HFFc6 (cell line): ENCODE measurements around the gene ZBTB8OS. TPM values are rescaled to one million over a fixed set of nuclear protein-coding genes. Genes with fewer than 3 reads are reported as not detected.
"Not testable (repeated sequence)": the region's sequence is repeated elsewhere in the genome, so short reads cannot be mapped to it uniquely, and the experiment has no call there.

ENCODE experiments used
- DNase-seq: peaks from one replicate; pipeline ENCODE4 v3.0.0-alpha.2; 2018
- H3K27ac Mint-ChIP-seq: 2 replicates; pipeline ENCODE4 v1.8.0; 2020; ENCODE audit warnings: mild to moderate bottlenecking, mixed read lengths
- H3K27me3 Mint-ChIP-seq: 2 replicates; pipeline ENCODE4 v1.8.0; 2021; ENCODE audit warnings: mild to moderate bottlenecking, moderate library complexity, mixed read lengths; ENCODE audit not compliant: insufficient read depth
- H3K36me3 Mint-ChIP-seq: 2 replicates; pipeline ENCODE4 v1.8.0; 2021; ENCODE audit warnings: low read depth, mixed read lengths
- H3K4me1 Mint-ChIP-seq: 2 replicates; pipeline ENCODE4 v1.8.0; 2020; ENCODE audit warnings: low read depth, mixed read lengths
- H3K4me3 Mint-ChIP-seq: 2 replicates; pipeline ENCODE4 v1.8.0; 2020; ENCODE audit warnings: mild to moderate bottlenecking, moderate library complexity, mixed read lengths
- H3K9me3 Mint-ChIP-seq: 2 replicates; pipeline ENCODE4 v1.8.0; 2020; ENCODE audit warnings: mild to moderate bottlenecking, mixed read lengths
- total RNA-seq, 6 experiments: library from RNA; stranded (reverse); fragmentation: NEBNext Ultra II Directional; extraction: Animal tissue kit (Norgen Biotek cat#: 25700); gene quantifications; 2 replicates in 1 of 6; 3 replicates in 5 of 6; pipeline ENCODE4 v1.2.3, GENCODE V29; 2021
- TF ChIP-seq, protein P1 (sequence below): fragments of 200-600 bp; sonication (generic); IDR thresholded peaks from 2 replicates; pipeline ENCODE4 v1.5.0; 2021; ENCODE audit warnings: antibody characterized with exemption, mild to moderate bottlenecking

Gene ZBTB8OS
- total RNA-seq, 6 experiments from 2014 or later, result 44.9 to 52.7 (median 47.4) TPM

DNA sequence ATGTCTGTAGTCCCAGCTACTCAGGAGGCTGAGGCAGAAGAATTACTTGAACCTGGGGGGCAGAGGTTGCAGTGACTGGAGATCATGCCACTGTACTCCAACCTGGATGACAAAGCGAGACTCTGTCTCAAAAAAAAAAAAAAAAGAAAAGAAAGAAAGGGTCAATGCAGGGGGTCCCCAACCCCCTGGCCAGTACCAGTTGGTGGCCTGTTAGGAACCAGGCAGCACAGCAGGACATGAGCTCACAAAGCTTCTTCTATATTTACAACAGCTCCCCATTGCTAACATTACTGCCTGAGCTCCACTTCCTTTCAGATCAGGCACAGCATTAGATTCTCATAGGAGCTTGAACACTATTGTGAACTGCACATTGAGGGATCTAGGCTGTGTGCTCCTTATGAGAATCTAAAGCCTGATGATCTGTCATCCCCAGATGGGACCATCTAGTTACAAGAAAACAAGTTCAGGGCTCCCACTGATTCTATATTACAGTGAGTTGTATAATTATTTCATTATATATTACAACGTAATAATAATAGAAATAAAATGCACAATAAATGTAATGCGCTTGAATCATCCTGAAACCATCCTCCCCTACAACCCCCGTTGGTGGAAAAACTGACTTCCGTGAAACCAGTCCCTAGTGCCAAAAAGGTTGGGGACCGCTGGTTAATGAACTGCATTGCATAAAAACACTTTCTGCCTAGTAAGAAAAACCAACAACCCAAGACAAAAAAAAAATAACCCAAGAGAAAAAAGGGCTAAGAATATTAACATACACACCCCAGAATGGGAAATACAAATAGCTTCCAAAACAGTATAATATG is 2.8 kb downstream of the ZBTB8OS start:
- no peak overlapping the region for H3K27ac Mint-ChIP-seq
- peaks cover 7% of the 10 kb centered on the region; the same call in 1 of the 2 replicates for H3K27me3 Mint-ChIP-seq
- no peak for DNase-seq
- H3K36me3 Mint-ChIP-seq, result peaks cover 13% of the 10 kb centered on the region
- H3K4me1 Mint-ChIP-seq, result peaks cover 19% of the 10 kb centered on the region
- no peak overlapping the region for H3K4me3 Mint-ChIP-seq
- 0 out of 2 replicates have a peak, but pooled peaks cover 7% of the 10 kb centered on the region for H3K9me3 Mint-ChIP-seq
- TF ChIP-seq, protein P1, sequence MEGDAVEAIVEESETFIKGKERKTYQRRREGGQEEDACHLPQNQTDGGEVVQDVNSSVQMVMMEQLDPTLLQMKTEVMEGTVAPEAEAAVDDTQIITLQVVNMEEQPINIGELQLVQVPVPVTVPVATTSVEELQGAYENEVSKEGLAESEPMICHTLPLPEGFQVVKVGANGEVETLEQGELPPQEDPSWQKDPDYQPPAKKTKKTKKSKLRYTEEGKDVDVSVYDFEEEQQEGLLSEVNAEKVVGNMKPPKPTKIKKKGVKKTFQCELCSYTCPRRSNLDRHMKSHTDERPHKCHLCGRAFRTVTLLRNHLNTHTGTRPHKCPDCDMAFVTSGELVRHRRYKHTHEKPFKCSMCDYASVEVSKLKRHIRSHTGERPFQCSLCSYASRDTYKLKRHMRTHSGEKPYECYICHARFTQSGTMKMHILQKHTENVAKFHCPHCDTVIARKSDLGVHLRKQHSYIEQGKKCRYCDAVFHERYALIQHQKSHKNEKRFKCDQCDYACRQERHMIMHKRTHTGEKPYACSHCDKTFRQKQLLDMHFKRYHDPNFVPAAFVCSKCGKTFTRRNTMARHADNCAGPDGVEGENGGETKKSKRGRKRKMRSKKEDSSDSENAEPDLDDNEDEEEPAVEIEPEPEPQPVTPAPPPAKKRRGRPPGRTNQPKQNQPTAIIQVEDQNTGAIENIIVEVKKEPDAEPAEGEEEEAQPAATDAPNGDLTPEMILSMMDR, result no peak

DNA sequence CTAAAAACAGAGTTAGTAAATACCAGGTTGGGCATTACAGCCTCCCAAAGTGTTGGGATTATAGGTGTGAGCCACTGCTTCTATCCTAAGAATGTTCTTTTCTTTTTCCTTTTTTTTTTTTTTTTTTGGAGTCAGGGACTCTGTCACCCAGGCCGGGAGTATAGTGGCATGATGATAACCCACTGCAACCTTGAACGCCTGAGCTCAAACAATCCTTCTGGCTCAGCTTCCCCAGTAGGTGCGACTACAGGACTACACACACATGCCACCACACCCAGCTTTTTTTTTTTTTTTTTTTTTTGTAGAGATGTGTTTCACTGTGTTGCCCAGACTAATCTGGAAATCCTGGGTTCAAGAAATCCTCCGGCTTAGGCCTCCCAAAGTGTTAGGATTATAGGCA is 5.9 kb downstream of the ZBTB8OS start:
- H3K27ac Mint-ChIP-seq, result no peak overlapping the region
- no peaks in the 10 kb centered on the region for H3K9me3 Mint-ChIP-seq
- TF ChIP-seq, protein P1, result no peak
- 0 out of 2 replicates have a peak, but pooled peaks cover 2% of the 10 kb centered on the region for H3K27me3 Mint-ChIP-seq
- no peak for DNase-seq
- H3K4me3 Mint-ChIP-seq, result no peak overlapping the region
- no peaks in the 10 kb centered on the region for H3K36me3 Mint-ChIP-seq
- peaks cover 16% of the 10 kb centered on the region for H3K4me1 Mint-ChIP-seq

DNA sequence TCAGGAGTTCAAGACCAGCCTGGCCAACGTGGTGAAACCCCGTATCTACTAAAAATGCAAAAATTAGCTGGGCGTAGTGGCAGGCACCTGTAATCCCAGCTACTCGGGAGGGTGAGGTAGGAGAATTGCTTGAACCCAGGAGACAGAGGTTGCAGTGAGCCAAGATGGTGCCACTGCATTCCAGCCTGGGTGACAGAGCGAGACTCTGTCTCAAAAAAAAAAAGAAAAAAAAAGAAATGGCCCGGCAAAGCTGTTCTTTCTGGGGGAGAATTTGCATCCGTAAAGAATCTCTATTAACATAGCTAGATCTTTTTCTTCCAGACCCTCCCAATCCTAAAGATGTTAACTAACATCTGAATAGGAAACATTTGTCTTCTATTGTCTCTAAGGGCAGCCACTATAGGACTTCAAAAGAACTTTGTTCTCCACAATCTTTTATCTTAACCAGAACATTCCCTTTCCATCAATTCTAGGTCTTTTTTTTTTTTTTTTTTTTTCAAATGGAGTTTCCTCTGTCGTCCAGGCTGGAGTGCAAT is 8.0 kb downstream of the ZBTB8OS start:
- H3K36me3 Mint-ChIP-seq, H3K4me1 Mint-ChIP-seq, H3K27me3 Mint-ChIP-seq, H3K4me3 Mint-ChIP-seq, DNase-seq, H3K27ac Mint-ChIP-seq, H3K9me3 Mint-ChIP-seq: not testable (repeated sequence)

DNA sequence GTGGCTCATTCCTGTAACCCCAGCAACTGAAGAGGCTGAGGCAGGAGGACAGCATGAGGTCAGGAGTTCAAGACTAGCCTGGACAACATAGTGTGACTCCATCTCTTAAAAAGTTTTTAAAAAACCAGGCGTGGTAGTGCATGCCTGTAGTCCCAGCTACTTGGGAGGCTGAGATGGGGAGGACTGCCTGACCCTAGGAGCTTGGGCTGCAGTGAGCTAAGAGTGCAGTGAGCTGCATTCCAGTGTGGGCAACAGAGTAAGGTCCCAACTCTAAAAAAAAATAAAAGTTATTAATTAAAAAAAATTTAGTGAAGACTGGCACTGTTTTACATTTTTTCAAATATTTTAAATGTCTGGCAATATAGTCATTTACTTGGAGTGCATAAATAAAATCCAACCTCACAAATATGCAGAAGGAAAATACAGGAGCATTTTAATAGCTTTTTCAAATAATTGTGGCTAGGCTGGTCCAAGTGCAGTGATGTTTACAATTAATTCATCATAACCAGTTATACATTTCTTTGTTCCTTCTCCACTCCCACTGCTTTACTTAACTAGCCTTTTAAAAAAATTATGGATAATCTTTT is 10.8 kb downstream of the ZBTB8OS start:
- H3K4me1 Mint-ChIP-seq, result peaks cover 6% of the 10 kb centered on the region; the same call in 1 of the 2 replicates
- peak overlapping the region; percentile 64 for H3K27ac Mint-ChIP-seq
- H3K9me3 Mint-ChIP-seq, result no peaks in the 10 kb centered on the region
- H3K36me3 Mint-ChIP-seq, result peaks cover 7% of the 10 kb centered on the region; the same call in 1 of the 2 replicates
- no peak overlapping the region for H3K4me3 Mint-ChIP-seq
- peak; percentile 72 for DNase-seq
- TF ChIP-seq, protein P1, result no peak
- 0 out of 2 replicates have a peak, but pooled peaks cover 2% of the 10 kb centered on the region for H3K27me3 Mint-ChIP-seq

DNA sequence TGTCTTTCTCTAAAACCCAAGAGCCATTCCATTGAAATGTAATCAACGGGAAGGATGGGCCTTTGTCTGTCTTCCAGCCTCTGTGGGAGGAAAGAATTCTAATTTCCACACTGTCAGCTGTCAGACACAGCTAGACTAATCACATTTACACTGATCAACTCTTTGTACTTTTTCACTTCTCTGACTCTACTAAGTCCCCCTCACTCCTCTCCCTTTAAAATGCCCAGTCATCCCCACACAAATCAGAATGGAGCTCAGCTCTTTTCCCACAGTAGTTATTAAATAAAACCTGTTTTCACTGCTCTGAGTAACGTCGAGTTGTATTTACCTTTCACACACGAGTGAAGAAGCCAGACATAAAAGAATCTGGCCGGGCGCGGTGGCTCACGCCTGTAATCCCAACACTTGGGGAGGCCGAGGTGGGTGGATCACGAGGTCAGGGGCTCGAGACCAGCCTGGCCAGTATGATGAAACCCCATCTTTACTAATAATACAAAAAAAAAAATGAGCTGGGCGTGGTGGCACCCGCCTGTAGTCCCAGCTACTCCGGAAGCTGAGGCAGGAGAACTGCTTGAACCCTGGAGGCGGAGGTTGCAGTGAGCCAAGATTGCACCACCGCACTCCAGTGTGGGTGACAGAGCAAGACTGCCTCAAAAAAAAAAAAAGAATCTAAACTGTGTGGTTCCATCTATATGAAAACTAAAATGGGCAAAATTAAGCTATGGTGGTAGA is 13.3 kb downstream of the ZBTB8OS start:
- H3K27me3 Mint-ChIP-seq, result no peaks in the 10 kb centered on the region
- no peak overlapping the region for H3K4me3 Mint-ChIP-seq
- H3K4me1 Mint-ChIP-seq, result peaks cover 6% of the 10 kb centered on the region; the same call in 1 of the 2 replicates
- TF ChIP-seq, protein P1, result no peak
- no peak for DNase-seq
- no peaks in the 10 kb centered on the region for H3K9me3 Mint-ChIP-seq
- peaks cover 7% of the 10 kb centered on the region; the same call in 1 of the 2 replicates for H3K36me3 Mint-ChIP-seq
- H3K27ac Mint-ChIP-seq, result peak overlapping the region; percentile 19; the same call in 1 of the 2 replicates
